8988T (cell line): Measurements from ENCODE around the gene FOXA2.
"Not testable (repeated sequence)": the region's sequence is repeated elsewhere in the genome, so short reads cannot be mapped to it uniquely, and the experiment has no call there.

Experiments used
- DNase-seq: peaks from one replicate; pipeline ENCODE4 v3.0.0; 2011

FOXA2 gene

DNA sequence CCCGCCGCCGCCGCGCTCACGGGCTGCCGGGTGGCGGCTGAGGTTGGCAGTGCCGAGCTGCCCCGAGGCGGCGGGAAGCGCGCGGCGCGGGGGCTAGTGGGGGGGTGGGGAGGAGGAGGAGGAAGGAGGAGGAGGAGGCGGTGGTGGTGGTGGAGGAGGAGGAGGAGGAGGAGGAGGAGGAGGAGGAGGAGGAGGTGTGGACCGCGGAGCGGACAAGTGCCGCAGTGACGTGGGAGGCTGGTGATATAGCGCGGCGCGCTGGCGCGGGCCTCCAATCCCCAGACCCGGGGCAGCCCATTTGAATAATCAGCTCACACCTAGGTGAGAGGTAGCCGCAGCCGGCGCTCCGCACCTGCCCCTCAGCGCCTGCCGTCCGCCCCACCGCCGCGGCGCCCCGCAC lies at the start of gene FOXA2:
Gene FOXA2 (minus strand): TSS at position 51 of the 400 bp plus-strand sequence. CDS start 294 bp downstream, outside the sequence.
- DNase-seq = no peak

DNA sequence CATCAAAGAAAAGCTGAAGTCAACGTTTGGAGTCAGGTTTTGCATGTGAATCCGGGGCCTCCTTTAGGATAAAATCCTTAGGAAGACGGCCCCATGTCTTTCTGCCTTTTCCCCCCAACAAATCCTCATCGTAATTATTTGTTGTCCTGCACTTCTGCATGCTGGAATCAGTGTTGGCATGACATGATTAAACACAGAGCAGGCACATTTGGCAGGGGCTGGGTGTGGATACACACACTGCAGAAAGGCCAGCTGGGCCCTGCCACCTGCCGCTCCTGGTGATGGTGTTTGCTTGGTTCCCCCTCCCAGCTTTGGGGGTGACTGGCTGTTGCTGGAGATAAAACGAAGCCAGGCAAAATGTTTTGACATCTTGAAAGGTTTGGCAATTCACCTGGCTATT lies 46.3 kb upstream of the FOXA2 start:
- DNase-seq = no peak

DNA sequence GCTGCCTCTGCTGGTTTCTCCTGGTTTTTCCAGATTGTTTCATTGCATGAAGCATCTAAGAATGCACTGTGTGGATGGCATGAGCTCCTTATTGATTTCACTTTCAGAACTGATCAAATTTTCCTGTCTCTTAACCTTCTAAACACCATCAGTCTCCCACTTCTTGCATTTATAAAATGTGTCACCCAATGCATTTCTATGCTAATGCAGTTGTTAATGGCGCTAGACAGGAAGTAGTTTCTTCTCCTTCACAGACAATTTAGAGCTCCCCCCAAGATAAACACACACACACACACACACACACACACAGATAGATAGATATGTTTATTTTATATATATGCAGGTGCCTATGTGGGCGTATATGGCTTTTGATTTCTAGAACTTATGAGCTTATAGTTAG lies 45.6 kb upstream of the FOXA2 start:
- no peak for DNase-seq

DNA sequence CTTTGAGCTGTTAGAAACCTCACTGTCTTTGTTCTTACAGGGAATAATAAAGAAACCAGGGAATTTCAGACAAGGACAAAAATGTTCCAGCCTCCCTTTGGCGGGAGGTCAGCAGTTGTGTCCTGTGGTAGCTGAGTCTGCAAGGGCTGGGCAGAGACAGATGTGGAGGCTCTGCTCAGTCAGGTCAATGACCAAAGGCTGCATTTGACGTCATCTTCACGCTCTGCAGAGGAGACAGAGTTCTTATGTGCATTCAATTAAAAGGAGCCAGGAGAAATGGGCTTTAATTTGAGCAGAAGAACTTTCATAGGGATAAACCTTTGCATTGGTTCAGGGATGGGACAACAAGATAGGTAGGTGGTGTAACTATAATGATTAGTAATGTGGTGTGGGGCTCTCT lies 45.1 kb upstream of the FOXA2 start:
- no peak for DNase-seq

DNA sequence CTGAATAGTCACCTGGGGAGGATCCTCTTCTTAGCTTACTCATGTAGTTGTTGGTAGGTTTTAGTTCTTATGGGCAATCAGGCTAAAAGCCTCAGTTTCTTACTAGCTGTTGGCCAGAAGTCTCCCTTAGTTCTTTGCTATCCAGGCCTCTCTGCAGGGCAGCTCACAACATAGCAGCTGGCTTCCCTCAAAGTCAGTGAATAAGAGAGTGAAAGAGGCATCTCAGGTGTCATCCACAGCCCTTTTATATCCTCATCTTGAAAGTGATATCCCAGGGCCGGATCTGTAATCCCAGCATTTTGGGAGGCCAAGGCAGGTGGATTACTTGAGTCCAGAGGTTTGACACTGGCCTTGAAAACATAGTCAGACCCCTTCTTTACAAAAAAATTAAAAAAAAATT lies 42.1 kb upstream of the FOXA2 start:
- DNase-seq = no peak

DNA sequence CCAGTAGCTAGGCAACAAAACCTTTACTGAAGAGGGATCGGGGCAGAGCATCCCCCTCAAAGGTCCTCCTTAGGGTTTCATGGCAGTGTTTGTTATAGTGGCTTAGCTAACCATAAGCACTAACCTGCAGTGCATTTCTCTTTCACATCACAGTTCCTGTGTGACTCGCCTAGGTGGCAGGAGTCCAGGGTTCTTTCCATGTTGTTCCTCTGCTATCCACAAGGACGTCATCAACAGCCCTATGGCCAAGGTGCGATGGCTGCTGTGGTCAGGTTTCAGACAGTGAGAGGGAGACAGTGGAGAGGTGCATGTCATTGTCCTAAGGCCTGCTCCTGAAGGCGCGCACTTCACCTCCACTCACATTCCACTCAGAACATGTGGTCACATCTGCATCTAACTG lies 38.8 kb upstream of the FOXA2 start:
- DNase-seq = no peak

DNA sequence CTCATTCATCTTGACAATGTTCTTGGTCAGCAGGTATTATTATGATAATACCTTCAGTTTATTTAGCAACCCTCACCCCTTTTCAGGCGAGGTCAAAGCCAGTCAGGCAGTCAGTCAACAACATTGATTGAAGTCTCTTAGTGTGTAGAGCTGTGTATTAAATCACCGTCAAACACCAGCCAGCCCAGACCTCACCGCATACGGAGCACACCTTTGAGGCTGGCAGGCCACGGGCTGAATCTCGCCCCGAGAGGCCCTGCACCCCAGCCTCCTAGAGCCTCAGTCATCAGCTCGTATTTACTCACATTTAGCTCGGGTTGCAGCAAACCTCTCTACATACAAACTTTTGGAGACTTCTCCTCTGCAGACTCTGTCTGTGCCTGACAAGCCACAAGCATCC lies 36.0 kb upstream of the FOXA2 start:
- DNase-seq = no peak

DNA sequence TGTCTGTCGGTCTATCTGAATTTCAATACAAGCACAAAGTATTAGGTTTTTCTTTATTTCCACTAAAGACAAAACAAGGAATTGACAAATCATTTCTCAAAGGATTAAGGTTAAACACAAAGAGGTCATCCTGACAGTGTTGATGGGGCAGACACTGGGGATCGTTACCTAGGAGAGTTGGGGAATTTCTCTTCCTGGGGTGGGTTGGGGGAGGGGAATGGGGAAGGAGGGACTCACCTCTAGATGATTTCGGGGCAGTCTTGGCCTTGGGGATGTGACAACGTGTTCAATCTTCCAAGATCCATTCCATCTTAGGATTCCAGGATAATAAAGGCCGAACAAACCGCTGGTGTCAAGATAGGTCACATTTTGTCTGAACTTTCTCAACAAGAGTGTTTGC lies 35.4 kb upstream of the FOXA2 start:
- no peak for DNase-seq

DNA sequence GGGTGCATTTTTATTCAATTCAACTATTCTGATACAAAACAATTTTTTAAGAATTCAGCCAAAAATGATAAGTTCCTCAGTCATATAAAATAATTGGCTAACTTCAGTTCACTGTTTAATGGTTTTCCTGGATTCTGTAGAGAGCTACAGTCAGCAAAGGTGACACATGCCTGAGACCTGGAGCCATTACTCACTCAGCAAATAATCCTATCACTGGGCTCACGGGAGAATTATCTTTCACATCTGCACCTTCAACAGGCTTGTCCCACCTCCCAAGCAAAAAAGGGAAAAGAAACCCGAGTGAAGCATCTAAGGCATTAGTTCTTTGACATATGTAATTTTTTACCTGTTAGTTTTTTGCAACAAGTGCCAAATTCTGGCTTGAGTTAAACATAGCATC lies 34.9 kb upstream of the FOXA2 start:
- DNase-seq = no peak

DNA sequence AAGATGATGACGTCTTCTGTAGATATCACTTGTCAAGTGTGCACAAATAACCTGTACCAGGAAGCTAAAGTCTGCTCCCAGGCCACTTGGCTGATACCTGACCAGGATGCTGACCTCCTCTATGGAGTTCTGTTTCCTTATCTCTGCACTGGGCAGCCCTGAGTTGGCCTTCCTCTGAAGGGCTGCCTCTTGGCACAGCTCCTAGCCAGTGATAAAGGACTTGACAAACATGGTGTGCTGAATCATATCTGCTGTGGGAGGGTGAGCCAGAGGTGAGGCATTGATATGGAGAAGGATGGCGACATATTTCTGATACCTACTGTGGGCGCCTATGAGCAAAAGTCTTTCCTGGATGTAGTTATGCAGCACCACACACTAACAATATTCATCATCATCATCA lies 32.8 kb upstream of the FOXA2 start:
- no peak for DNase-seq

DNA sequence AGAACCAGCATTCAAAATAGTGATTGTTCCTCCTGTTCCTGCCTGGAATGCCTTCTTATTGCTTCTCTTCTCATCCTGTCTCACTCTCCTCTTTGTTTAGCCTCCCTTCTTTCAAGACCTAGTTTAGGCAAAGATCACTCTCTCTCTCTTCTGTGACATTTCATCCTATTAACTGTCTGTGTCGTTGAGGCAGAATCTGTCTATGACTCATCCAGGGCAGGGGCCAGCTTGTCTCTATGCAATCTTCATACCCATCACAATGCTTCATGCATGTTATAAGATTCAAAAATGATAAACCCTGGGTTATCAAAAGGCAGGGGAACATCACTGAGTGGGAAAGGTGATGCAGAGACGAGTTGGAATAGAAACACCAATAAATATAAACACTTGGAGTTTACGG lies 32.2 kb upstream of the FOXA2 start:
- no peak for DNase-seq

DNA sequence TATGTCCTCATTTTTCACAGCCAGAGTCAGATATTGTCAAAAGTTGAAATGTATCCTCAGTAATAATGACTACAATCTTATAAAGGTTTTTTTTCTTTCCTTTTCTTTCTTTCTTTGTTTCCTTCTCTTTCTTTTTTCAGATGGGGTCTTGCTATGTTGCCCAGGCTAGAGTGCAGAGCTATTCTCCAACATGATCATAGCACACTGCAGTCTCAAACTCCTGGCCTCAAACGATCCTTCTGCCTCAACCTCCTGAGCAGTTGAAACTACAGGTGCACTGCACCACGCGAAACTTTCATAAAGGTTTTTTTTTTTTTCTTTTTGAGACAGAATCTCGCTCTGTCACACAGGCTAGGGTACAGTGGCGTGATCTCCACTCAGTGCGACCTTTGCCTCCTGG lies 31.1 kb upstream of the FOXA2 start:
- DNase-seq = no peak

DNA sequence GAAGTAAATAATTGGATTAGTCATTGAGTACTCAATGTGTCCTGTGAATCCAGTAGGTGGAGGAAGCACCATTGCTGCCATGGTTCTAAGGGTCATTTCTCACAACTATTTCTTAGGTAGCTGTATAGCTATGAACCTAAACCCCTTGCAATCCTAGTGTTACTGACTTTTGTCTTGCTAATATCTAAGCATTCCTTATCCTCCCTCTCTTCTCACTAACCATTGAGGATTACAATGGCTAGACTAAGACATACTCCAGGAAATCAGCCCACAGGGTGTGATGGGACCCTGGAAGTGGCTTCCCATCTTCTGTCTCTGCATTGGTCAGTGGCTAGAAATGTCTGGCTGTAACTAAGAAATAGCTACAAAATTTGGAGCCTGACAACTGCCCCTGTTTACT lies 27.3 kb upstream of the FOXA2 start:
- DNase-seq = no peak

DNA sequence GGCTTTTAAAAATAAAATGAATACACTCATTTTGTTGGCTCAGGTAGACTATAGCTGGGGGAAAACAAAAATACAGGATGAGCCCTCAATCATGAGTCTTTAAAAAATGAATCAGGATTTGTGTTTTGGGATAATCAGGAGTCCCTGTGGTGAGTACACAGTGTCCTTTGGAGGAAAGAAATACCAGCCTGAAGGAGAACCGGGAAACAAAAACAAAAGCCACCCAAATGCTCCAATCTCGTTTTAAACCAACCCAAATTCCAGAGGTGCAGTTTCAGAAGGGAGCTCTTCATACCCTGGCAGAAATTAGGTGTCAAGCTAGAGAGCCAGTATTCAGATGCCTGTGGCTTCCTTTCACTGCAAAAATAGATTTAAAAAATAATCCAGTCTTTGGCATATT lies 23.3 kb upstream of the FOXA2 start:
- no peak for DNase-seq

DNA sequence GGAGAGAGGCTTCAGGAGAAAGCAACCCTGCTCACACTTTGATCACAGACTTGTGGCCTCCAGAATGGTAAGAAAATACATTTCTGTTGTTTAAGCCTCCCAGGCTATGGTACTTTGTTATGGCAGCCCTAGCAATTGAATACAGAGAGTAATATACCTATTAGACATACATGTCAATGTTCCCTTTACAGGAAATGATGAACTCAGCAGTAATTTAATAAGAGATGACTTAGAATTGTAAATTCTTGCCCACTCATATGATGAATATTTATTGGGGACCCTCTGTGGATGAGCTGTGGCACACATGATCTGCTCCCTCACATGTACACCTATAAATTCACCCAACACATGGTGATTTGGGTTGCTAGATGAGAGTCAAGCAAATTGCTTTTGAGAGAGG lies 20.4 kb upstream of the FOXA2 start:
- no peak for DNase-seq

DNA sequence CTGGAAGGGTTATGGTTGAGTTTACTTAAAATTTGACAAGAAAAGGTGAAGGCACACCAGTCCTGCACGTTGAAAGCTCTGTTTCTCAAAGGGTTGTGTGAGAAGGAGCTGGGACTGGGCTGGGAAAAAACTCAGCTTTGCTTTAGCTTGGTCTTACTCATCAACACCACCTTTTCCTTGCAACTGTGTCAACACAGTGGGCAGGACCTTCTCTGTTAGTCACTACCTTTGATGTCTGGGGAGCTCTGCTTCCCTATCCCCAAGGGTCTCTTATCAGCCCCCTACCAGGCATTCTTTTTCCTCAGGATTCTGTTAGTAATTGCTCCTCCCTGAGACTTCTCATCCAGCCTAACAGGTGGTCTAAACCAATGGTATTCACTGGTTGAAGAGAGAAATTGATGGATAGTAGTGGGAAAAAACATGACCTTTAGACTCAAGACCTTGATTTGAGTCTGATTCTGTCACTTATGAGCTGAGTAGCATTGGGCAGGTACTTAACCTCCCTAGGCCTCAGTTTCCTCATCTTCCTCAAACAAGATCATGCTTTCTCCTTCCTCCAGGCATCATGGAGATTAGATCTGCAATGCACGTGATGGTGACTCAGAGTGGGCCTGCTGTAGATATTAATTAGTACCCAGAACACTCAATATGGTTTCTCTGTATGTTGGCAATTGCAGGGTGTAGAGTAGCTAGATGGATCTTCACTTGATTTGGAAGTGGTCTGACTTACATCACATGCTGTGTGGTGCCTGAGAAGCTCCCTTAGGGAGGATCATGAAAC lies 17.2 kb upstream of the FOXA2 start:
- no peak for DNase-seq

DNA sequence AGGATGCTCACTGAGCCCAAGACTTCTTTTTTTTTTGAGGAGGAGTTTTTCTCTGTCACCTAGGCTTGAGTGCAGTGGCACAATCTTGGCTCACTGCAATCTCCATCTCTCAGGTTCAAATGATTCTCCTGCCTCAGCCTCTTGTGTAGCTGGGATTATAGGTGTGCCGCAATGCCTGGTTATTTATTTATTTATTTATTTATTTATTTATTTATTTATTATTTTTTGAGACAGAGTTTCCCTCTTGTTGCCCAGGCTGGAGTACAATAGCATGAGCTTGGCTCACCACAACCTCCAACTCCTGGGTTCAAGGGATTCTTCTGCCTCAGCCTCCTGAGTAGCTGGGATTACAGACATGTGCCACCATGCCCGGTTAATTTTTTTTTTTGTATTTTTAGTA lies 14.9 kb upstream of the FOXA2 start:
- not testable (repeated sequence) for DNase-seq

DNA sequence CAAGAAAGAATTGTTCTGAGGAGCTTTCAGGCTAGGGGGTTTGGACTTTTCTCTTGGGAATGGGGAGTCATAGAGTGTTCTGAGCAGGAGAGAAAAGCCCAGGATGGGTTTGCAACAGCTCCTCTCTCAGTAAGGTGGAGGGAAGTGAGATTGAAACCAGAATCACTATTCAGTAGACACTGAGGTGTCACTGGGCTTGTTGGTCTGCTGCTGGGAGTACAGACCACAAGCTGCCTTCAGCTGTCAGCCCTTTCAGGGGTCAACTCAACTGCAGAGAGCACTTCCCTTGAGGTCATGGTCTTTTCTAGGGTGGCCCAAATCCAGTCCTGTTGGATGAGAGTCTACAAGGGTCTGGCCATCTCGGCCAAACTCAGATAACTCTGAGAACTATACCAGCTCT lies 12.9 kb upstream of the FOXA2 start:
- DNase-seq = no peak

DNA sequence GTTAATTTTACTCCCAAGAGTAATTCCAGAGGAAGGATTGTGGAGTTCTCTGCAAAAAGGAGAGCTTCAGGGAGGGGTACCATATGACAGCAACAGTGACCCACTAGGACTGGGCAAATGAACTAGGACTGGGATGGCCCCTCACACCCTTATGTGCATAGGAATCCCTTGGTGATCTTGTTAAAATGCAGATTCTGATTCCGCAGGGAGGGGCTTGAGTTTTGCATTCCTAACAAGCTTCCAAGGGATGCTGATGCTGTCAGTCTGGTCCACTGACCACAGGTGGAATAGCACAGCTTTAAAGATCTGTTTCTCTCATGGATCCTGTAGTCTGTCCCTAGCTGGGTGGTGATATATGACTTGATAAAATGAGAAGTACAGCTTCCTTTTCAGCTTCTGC lies 6.3 kb upstream of the FOXA2 start:
- no peak for DNase-seq

DNA sequence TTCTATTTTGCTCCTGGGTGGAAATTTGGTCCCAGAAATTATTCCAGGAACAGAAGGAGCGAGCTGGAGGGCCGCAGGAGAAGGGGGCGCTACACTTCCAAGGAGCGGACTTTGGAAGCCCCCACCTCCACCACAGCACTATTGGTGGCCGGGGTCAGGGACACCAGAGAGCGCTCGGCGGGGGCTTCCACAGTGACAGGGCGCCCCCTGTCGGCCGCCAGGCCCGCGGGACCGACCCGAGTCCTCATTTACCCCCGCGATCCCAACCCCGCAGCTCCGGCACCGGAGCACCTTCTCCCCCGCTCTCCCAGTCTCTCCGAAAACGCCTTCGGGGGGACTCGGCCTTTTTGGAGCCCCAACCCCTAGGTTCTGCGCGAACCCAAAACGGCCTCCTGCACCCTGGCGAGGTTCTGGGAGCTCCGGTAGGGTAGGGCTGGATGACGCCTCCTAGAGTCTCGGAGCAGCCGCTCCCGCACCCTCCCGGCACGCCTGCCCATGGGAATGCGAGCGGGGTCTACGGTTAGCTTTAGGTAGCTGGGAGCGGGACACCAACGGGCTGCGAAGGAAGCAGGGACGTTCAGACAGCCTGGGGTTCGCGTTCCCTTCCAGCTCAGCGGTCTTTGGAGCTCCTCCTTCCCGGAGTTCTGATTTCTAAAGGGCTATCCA lies 2.4 kb upstream of the FOXA2 start:
- DNase-seq = peak; percentile 90

DNA sequence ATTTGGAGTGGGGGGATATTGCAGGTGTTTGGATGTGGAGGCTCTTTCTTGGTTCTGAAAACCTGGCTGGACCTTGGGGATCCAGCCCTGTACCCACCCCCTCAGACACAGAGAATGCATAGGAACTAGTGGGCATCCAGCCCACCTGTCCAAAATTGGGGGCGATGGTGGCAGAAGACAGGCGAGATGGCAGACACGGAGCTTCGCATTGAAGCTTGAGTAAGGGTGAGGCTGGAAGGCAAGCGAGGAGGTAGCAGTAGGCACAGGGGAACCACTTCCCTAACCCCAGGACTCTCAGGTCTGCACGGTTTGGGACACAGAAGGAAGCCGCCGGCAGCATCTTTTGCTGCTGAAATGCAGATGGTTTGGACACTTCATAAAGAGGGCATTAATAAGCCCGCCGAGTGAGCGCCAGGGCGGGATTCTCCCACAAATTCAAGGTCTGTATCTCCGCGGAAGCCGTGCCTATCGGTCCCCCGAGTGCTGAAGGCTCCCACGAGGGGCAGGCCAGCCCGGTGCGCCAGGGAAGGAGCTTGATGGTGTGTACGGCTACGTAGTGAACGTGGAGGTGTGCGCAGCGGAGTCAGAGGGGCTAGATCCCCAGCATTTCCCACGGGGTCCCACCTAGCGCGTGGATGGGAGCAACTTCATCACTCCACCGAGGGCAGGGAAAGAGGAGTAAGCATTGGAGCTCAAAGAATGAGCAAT lies 1.6 kb upstream of the FOXA2 start:
- DNase-seq = no peak

DNA sequence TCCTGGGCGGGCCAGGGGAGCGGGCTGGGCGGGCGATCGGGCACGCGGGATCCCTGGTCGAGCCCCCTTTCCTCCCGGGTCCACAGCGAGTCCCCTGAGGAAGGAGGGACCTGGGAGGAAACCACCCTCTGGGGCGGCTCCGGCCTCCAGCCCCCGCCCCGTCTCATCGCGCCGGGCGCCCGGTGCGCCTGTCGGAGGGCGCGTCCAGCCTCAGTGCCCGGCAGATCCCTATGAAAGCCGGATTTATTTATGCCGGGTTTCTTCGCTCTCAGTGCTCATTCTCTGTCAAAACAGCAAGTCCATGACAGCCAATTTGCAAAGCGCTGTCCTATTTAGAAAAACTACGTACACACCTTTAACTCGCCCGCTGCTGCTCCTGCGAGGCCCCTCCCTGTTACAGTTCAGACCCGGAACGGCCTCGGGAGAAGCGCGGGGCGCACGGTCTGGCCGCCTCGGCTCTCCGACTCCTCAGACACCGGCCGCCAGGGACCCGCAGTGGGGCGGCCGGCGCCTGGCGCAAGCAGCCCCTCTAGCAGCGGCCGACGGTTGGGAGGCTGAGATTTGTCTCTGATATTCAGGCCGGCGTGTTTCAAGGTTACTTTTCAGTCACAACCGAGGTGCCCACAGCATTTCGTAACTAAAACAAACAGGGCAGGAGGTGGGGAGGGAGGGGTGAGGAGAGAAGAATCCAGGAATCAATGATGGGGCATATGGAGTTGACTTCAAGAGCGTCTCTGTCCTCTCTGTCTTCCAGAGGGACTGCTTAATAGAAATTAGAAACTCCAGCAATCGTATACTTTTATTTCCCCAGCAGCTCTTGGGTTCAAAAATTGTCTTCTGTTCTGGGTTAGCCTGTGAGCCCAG lies 782 bp upstream of the FOXA2 start:
- no peak for DNase-seq
